ENCODE measurements around the gene SENP7. TPM values are rescaled to one million over a fixed set of nuclear protein-coding genes. Genes with fewer than 3 reads are reported as not detected.

Gene SENP7
- total RNA-seq, 2 experiments from 2014 or later, result 9.6 to 11.4 TPM

GRCh38 chr3:101512396-101512645 is 691 bp downstream of the SENP7 start:
- no peak for DNase-seq
- Mint-ChIP-seq H3K27me3 (no peaks in the 10 kb centered on the region), H3K9me3 (no peaks in the 10 kb centered on the region), H3K4me3 (peak overlapping the region; percentile 100), H3K27ac (peak overlapping the region; percentile 99), H3K36me3 (ENCODE audit: low read depth) (peaks cover 8% of the 10 kb centered on the region), H3K4me1 (ENCODE audit: low read depth) (peaks cover 30% of the 10 kb centered on the region)
- intact Hi-C loops (cut with micrococcal nuclease), result no loop called here
- ChIA-PET CTCF (interaction anchor here (0.9 to 1.9 kb wide), 7 partner anchors 8 to 69 kb away, joined by 3 to 6 read pairs (median 3); partner anchors contain the start of gene PCNP), POLR2A (interaction anchor here (0.7 to 3.6 kb wide), 8 partner anchors 10 to 164 kb away, joined by 3 to 19 read pairs (median 5); partner anchors contain the start of gene PCNP)
- peak; percentile 50 for ATAC-seq
- no peak for TF ChIP-seq CTCF (IDR thresholded peaks at IDR 0.05)

- Mint-ChIP-seq H3K4me1 (ENCODE audit: low read depth) (peaks cover 38% of the 10 kb centered on the region), H3K27me3 (no peaks in the 10 kb centered on the region), H3K36me3 (ENCODE audit: low read depth) (peaks cover 10% of the 10 kb centered on the region), H3K4me3 (no peak overlapping the region), H3K9me3 (no peaks in the 10 kb centered on the region), H3K27ac (peak overlapping the region; percentile 10)
- CTCF ChIA-PET, result interaction anchor here (1.2 kb wide), 1 partner anchor 11 kb away, joined by 3 read pairs; no protein-coding TSS in a partner anchor
- POLR2A ChIA-PET, result interaction anchor here (2.7 kb wide), 1 partner anchor 9 kb away, joined by 10 read pairs; no protein-coding TSS in a partner anchor
- no peak for ATAC-seq
- intact Hi-C loops (cut with micrococcal nuclease), result no loop called here
- no peak for DNase-seq
- TF ChIP-seq CTCF (IDR thresholded peaks at IDR 0.05), result no peak
Observed at GRCh38 chr3:101509811-101510210, 3.2 kb downstream of the SENP7 start.

- no peak for DNase-seq
- peak overlapping the region; percentile 9 for H3K27ac Mint-ChIP-seq
- peaks cover 38% of the 10 kb centered on the region for H3K4me1 Mint-ChIP-seq (ENCODE audit: low read depth)
- ChIA-PET CTCF (interaction anchor here (1.2 to 1.4 kb wide), 3 partner anchors 12 to 65 kb away, joined by 3 to 4 read pairs (median 3); partner anchors contain the start of gene PCNP), POLR2A (interaction anchor here (2.7 kb wide), 1 partner anchor 10 kb away, joined by 10 read pairs; no protein-coding TSS in a partner anchor)
- H3K4me3 Mint-ChIP-seq, result no peak overlapping the region
- peaks cover 10% of the 10 kb centered on the region for H3K36me3 Mint-ChIP-seq (ENCODE audit: low read depth)
- TF ChIP-seq CTCF (IDR thresholded peaks at IDR 0.05), result no peak
- H3K27me3 Mint-ChIP-seq, result no peaks in the 10 kb centered on the region
- no peaks in the 10 kb centered on the region for H3K9me3 Mint-ChIP-seq
- ATAC-seq, result no peak
- intact Hi-C loops (cut with micrococcal nuclease), result no loop called here
Observed at GRCh38 chr3:101509281-101509680, 3.7 kb downstream of the SENP7 start.

GRCh38 chr3:101501783-101502182 is 11.2 kb downstream of the SENP7 start:
- peaks cover 21% of the 10 kb centered on the region for H3K36me3 Mint-ChIP-seq (ENCODE audit: low read depth)
- intact Hi-C loops (cut with micrococcal nuclease), result no loop called here
- DNase-seq (no peak), ATAC-seq (peak; percentile 80)
- POLR2A ChIA-PET, result no interaction called here
- TF ChIP-seq CTCF (IDR thresholded peaks at IDR 0.05), result no peak
- H3K27ac Mint-ChIP-seq, result peak overlapping the region; percentile 55
- CTCF ChIA-PET, result interaction anchor here (1.4 kb wide), 1 partner anchor 10 kb away, joined by 4 read pairs; no protein-coding TSS in a partner anchor
- no peaks in the 10 kb centered on the region for H3K9me3 Mint-ChIP-seq
- peaks cover 31% of the 10 kb centered on the region for H3K4me1 Mint-ChIP-seq (ENCODE audit: low read depth)
- no peaks in the 10 kb centered on the region for H3K27me3 Mint-ChIP-seq
- no peak overlapping the region for H3K4me3 Mint-ChIP-seq

GRCh38 chr3:101500208-101500607 is 12.8 kb downstream of the SENP7 start:
- CTCF ChIA-PET, result no interaction called here
- H3K27ac Mint-ChIP-seq, result no peak overlapping the region
- intact Hi-C loops (cut with micrococcal nuclease), result no loop called here
- peaks cover 21% of the 10 kb centered on the region for H3K36me3 Mint-ChIP-seq (ENCODE audit: low read depth)
- POLR2A ChIA-PET, result no interaction called here
- peaks cover 32% of the 10 kb centered on the region for H3K4me1 Mint-ChIP-seq (ENCODE audit: low read depth)
- H3K4me3 Mint-ChIP-seq, result no peak overlapping the region
- DNase-seq (no peak), ATAC-seq (no peak)
- no peaks in the 10 kb centered on the region for H3K27me3 Mint-ChIP-seq
- H3K9me3 Mint-ChIP-seq, result no peaks in the 10 kb centered on the region
- TF ChIP-seq CTCF (IDR thresholded peaks at IDR 0.05), result no peak

Data from activated CD8-positive, alpha-beta T cell treated with anti-CD3 and anti-CD28 coated beads for 36 hours (primary cell).